Measurements from ENCODE around the gene EZR.
A peak's percentile ranks its signal among the peaks of the same experiment; 100 is the strongest.

- TF ChIP-seq KLF10 (CRISPR knock-in tag; IDR thresholded peaks at IDR 0.05): no peak
- TF ChIP-seq, protein P1, sequence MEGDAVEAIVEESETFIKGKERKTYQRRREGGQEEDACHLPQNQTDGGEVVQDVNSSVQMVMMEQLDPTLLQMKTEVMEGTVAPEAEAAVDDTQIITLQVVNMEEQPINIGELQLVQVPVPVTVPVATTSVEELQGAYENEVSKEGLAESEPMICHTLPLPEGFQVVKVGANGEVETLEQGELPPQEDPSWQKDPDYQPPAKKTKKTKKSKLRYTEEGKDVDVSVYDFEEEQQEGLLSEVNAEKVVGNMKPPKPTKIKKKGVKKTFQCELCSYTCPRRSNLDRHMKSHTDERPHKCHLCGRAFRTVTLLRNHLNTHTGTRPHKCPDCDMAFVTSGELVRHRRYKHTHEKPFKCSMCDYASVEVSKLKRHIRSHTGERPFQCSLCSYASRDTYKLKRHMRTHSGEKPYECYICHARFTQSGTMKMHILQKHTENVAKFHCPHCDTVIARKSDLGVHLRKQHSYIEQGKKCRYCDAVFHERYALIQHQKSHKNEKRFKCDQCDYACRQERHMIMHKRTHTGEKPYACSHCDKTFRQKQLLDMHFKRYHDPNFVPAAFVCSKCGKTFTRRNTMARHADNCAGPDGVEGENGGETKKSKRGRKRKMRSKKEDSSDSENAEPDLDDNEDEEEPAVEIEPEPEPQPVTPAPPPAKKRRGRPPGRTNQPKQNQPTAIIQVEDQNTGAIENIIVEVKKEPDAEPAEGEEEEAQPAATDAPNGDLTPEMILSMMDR (IDR thresholded peaks at IDR 0.05 in 2 of 3, conservative IDR thresholded peaks at IDR 0.05 in 1 of 3; ENCODE audit: insufficient read depth in 2 of 3, low read depth in 1 of 3, low read length in 3 of 3): peak; percentile 91 to 98 (median 97)
Observed at GRCh38 chr6:158718461-158719046, 100.6 kb downstream of the EZR start.
